Measurements from ENCODE around the gene PNPLA5. TPM values are rescaled to one million over a fixed set of nuclear protein-coding genes. Genes with fewer than 3 reads are reported as not detected.

Gene PNPLA5
- total and polyA plus RNA-seq, 2 of the 8 experiments (the other 6 are each of a cell fraction or from before 2014, with no cell fraction given): 3.9 to 6.8 TPM

DNA sequence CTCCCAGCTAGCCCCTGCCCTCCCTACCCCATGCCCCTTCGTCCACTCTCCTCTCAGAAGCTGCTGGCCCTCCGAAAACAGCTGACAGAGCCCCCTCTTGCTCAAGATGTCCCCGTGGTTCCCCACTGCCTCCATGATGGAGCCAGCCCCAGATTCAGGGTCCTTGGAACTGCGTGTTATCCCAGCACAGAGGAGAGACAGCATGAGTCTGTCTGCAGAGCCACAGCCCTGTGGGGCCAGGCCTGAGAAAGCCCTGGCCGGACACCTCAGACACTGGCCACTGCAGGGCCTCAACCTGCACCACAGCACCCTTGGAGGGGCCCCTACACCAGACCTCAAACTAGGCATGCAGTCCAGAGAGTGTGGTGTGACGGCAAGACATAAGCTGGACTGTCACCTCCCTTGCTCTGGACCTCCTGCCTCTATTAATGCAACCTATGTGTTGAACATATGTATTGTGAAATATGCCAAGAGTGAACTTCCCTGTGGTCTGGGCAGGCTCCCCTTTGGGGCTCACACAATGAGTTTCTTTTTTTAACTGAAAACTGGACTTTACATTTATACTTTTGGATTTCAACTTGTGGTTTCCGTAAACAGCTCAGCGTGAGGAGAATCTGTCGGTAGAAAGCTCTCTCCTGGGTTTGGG is 9.6 kb downstream of the PNPLA5 start:
- Histone ChIP-seq H2AK5ac (ENCODE audit: low read depth, low read length) (no peak overlapping the region), H3K23me2 (ENCODE audit: low read depth, low read length) (no peaks in the 10 kb centered on the region), H3K4me3 (ENCODE audit: extremely low read depth in 1 of 4, insufficient read depth in 2 of 4, low read depth in 3 of 4, low read length in 4 of 4) (no peak overlapping the region), H3K9ac (replicated peaks in 1 of 4; ENCODE audit: extremely low read depth in 1 of 4, low read depth in 3 of 4, low read length in 3 of 4) (no peak overlapping the region), H3K36me3 (ENCODE audit: control insufficient read depth in 2 of 4, insufficient read depth in 4 of 4, low read length in 3 of 4) (0 out of 8 replicates have a peak, but pooled peaks cover 0 to 2% (median 0%) of the 10 kb centered on the region in 4 experiments), H3K4ac (replicated peaks; ENCODE audit: insufficient read length, low read depth, low read length) (no peak overlapping the region), H3K27ac (ENCODE audit: low read depth, low read length) (no peak overlapping the region), H2AFZ (ENCODE audit: low read length) (no peak overlapping the region), H2BK20ac (ENCODE audit: low read length) (no peak overlapping the region), H3K56ac (replicated peaks; ENCODE audit: insufficient read length, low read depth, low read length) (no peak overlapping the region), H2BK5ac (ENCODE audit: low read depth, low read length) (no peak overlapping the region), H2BK15ac (ENCODE audit: low read length) (no peak overlapping the region), H3K9me3 (ENCODE audit: insufficient read depth in 2 of 2, low read depth in 1 of 2, low read length in 1 of 2) (no peaks in the 10 kb centered on the region), H4K20me1 (replicated peaks in 1 of 2; ENCODE audit: control insufficient read depth in 1 of 2, insufficient read depth in 2 of 2, low read length in 2 of 2) (peaks cover 0 to 5% of the 10 kb centered on the region in 2 experiments), H2BK12ac (ENCODE audit: low read depth, low read length) (no peak overlapping the region), H3K79me1 (ENCODE audit: low read depth, low read length) (no peaks in the 10 kb centered on the region), H3K4me1 (replicated peaks in 1 of 4; ENCODE audit: control insufficient read depth in 3 of 4, insufficient read depth in 4 of 4, low read length in 3 of 4) (peaks cover 0 to 3% (median 2%) of the 10 kb centered on the region in 4 experiments; a peak in 1 of 7 replicates), H3K23ac (ENCODE audit: insufficient read length) (no peak overlapping the region), H4K91ac (replicated peaks; ENCODE audit: insufficient read length, low read length) (no peak overlapping the region), H3K14ac (ENCODE audit: insufficient read length) (no peak overlapping the region), H3K4me2 (ENCODE audit: insufficient read depth in 1 of 2, low read depth in 2 of 2, low read length in 2 of 2) (no peak overlapping the region), H3K27me3 (replicated peaks in 1 of 4; ENCODE audit: control insufficient read depth in 3 of 4, extremely low read depth in 1 of 4, insufficient read depth in 3 of 4, low read length in 3 of 4) (no peaks in the 10 kb centered on the region), H3K18ac (ENCODE audit: extremely low read depth, low read length) (no peak overlapping the region), H4K8ac (ENCODE audit: extremely low read depth, insufficient read depth, low read length) (no peak overlapping the region), H3K79me2 (ENCODE audit: control insufficient read depth in 1 of 2, insufficient read depth in 2 of 2, low read length in 2 of 2) (no peaks in the 10 kb centered on the region), H2BK120ac (replicated peaks; ENCODE audit: low read depth, low read length) (no peak overlapping the region), H4K5ac (ENCODE audit: insufficient read length, low read depth, low read length) (no peak overlapping the region)
- POLR2A ChIA-PET (ENCODE audit: partially characterized antibody): interaction anchor here (1.5 to 2.5 kb wide), 2 partner anchors 9 to 14 kb away, joined by 4 to 10 read pairs; no protein-coding TSS in a partner anchor
- DNase-seq (ENCODE audit: low read depth in 1 of 2, low spot score in 2 of 2): no peak
- no peak for FAIRE-seq
- 92% methylated on average over 9 of the region's 9 CpGs; no CpG with 5 or more reads in 1 of the 2 experiments for WGBS, 2 experiments (ENCODE audit: extremely low coverage in 1 of 2, insufficient coverage in 1 of 2, insufficient read length in 1 of 2, insufficient replicate concordance in 2 of 2, low coverage in 1 of 2, low lambda C conversion rate in 2 of 2, missing lambda C conversion rate in 1 of 2)
- CTCF ChIA-PET (ENCODE audit: partially characterized antibody): interaction anchor here (0.8 to 7.5 kb wide), 41 partner anchors 8 to 744 kb away, joined by 3 to 226 read pairs (median 4); partner anchors contain the start of genes EFCAB6, PNPLA3 and PNPLA5
- no peak for TF ChIP-seq SIN3A (conservative IDR thresholded peaks at IDR 0.05 in 1 of 2, IDR thresholded peaks at IDR 0.05 in 1 of 2; ENCODE audit: low read depth in 1 of 2, low read length in 2 of 2)
- no peak for TF ChIP-seq ZNF274 (IDR thresholded peaks at IDR 0.05; ENCODE audit: borderline replicate concordance, extremely low read depth, low read length)
- TF ChIP-seq RXRA (IDR thresholded peaks at IDR 0.05; ENCODE audit: insufficient read depth, low read depth, low read length): no peak
- no peak for TF ChIP-seq RBBP5 (IDR thresholded peaks at IDR 0.05; ENCODE audit: borderline replicate concordance, low read depth, low read length)
- no peak for TF ChIP-seq RFX5 (IDR thresholded peaks at IDR 0.05; ENCODE audit: borderline replicate concordance, low read depth, low read length)
- TF ChIP-seq HDAC6 (IDR thresholded peaks at IDR 0.05; ENCODE audit: low read depth, low read length): no peak
- TF ChIP-seq, protein P1, sequence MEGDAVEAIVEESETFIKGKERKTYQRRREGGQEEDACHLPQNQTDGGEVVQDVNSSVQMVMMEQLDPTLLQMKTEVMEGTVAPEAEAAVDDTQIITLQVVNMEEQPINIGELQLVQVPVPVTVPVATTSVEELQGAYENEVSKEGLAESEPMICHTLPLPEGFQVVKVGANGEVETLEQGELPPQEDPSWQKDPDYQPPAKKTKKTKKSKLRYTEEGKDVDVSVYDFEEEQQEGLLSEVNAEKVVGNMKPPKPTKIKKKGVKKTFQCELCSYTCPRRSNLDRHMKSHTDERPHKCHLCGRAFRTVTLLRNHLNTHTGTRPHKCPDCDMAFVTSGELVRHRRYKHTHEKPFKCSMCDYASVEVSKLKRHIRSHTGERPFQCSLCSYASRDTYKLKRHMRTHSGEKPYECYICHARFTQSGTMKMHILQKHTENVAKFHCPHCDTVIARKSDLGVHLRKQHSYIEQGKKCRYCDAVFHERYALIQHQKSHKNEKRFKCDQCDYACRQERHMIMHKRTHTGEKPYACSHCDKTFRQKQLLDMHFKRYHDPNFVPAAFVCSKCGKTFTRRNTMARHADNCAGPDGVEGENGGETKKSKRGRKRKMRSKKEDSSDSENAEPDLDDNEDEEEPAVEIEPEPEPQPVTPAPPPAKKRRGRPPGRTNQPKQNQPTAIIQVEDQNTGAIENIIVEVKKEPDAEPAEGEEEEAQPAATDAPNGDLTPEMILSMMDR (IDR thresholded peaks at IDR 0.05; ENCODE audit: control extremely low read depth in 1 of 3, insufficient read depth in 1 of 3, low read depth in 1 of 3, low read length in 3 of 3): no peak
- TF ChIP-seq EGR1 (IDR thresholded peaks at IDR 0.05; ENCODE audit: borderline replicate concordance, low read depth, low read length): no peak
- no peak for TF ChIP-seq ASH2L (IDR thresholded peaks at IDR 0.05; ENCODE audit: low read length)
- no peak for TF ChIP-seq TCF12 (IDR thresholded peaks at IDR 0.05; ENCODE audit: low read depth, low read length)
